ENCODE data around the gene NISCH.

GRCh38 chr3:52422669-52423068, 32.7 kb upstream of the NISCH start:
- TF ChIP-seq CTCF (conservative IDR thresholded peaks at IDR 0.05 in 1 of 2, IDR thresholded peaks at IDR 0.05 in 1 of 2; ENCODE audit: low read depth in 1 of 2, low read length in 2 of 2) (no peak), EZH2 (IDR thresholded peaks at IDR 0.05; ENCODE audit: low read length, missing control alignments) (no peak)
